ENCODE measurements around the gene CLDN1.

DNA sequence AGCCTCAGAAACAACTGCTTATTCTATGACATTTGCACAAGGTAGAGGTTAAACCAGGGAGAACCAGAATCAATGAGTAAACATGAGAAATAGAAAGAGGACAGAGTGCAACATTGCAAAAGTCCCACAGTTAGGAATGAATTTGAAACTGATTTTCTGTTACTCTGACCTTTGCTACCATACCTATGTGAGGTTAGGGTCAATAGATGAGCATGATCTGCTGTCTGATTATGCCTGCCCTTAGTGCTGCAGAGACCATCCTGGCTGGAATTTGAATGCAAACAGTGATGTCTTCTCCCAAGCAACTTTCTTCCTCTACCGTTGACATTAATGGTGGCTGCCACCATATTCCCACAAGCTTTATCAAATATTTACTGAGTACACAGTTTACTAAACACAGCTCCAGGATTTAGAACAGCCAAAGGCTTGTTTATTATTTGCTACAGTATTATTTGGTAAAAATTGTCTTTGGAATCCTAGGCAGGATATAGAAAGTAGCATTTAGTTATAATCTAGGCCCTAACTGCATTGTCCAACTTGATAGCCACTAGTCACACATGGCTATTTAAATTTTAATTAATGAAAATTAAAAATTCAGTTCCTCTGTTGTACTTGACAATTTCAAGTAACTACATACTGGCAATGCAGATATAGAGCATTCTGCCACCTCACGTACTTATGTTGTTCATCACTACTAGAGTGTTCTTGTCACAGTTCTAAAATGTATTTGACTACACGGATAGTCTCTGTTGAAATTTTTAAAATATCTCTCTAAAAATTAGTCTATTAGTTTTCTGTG, 8.9 kb upstream of the CLDN1 start:
- TF ChIP-seq, protein P1, sequence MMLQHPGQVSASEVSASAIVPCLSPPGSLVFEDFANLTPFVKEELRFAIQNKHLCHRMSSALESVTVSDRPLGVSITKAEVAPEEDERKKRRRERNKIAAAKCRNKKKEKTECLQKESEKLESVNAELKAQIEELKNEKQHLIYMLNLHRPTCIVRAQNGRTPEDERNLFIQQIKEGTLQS (IDR thresholded peaks at IDR 0.05; ENCODE audit: borderline replicate concordance, extremely low read depth, low read depth, low read length) = no peak
- TF ChIP-seq ZNF274 (IDR thresholded peaks at IDR 0.05; ENCODE audit: insufficient read depth, insufficient read length) = no peak
- TF ChIP-seq, protein P2, sequence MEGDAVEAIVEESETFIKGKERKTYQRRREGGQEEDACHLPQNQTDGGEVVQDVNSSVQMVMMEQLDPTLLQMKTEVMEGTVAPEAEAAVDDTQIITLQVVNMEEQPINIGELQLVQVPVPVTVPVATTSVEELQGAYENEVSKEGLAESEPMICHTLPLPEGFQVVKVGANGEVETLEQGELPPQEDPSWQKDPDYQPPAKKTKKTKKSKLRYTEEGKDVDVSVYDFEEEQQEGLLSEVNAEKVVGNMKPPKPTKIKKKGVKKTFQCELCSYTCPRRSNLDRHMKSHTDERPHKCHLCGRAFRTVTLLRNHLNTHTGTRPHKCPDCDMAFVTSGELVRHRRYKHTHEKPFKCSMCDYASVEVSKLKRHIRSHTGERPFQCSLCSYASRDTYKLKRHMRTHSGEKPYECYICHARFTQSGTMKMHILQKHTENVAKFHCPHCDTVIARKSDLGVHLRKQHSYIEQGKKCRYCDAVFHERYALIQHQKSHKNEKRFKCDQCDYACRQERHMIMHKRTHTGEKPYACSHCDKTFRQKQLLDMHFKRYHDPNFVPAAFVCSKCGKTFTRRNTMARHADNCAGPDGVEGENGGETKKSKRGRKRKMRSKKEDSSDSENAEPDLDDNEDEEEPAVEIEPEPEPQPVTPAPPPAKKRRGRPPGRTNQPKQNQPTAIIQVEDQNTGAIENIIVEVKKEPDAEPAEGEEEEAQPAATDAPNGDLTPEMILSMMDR (IDR thresholded peaks at IDR 0.05 in 2 of 3, conservative IDR thresholded peaks at IDR 0.05 in 1 of 3; ENCODE audit: control insufficient read depth in 2 of 3, extremely low read depth in 1 of 3, insufficient read depth in 1 of 3, low read depth in 3 of 3, low read length in 3 of 3) = no peak

Measured in GM12878 (cell line).